ENCODE measurements around the gene CYB5R4. TPM values are rescaled to one million over a fixed set of nuclear protein-coding genes. Genes with fewer than 3 reads are reported as not detected.

Gene CYB5R4
- total and polyA plus RNA-seq, 12 donors, result 1.2 to 20.0 (median 15.5) TPM

GRCh38 chr6:83849127-83849526, 10.4 kb upstream of the CYB5R4 start:
- intact Hi-C loops (cut with DNase I), result no loop called here
- H3K9me3 ChIP-seq, result no peaks in the 10 kb centered on the region
- no peak for DNase-seq

GRCh38 chr6:83849610-83850009, 9.9 kb upstream of the CYB5R4 start:
- Histone ChIP-seq H3K4me1 (peaks cover 0 to 16% (median 14%) of the 10 kb centered on the region in 9 donors), H3K27ac (no peak overlapping the region), H3K9me3 (no peaks in the 10 kb centered on the region), H3K27me3 (peaks cover 0 to 60% (median 48%) of the 10 kb centered on the region in 7 donors), H3K36me3 (no peaks in the 10 kb centered on the region), H3K4me3 (no peak overlapping the region)
- WGBS, 2 donors, result 76 to 82% methylated on average over 3 of the region's 3 CpGs
- no peak for DNase-seq
- no peak for TF ChIP-seq CTCF (IDR thresholded peaks at IDR 0.05)
- ATAC-seq, result no peak
- intact Hi-C loops (cut with DNase I), result loop anchor here in 1 of 10 donors (10.0 kb wide), 1 partner anchor 785 kb away; the partner anchor contains the start of genes DOP1A and UBE3D

More at GRCh38 chr6:83849127-83849526, 10.4 kb upstream of the CYB5R4 start:
- Histone ChIP-seq H3K4me3 (no peak overlapping the region), H3K4me1 (peaks cover 0 to 16% (median 14%) of the 10 kb centered on the region in 9 donors), H3K27ac (no peak overlapping the region), H3K27me3 (peaks cover 0 to 55% (median 44%) of the 10 kb centered on the region in 7 donors), H3K36me3 (no peaks in the 10 kb centered on the region)
- 70 to 75% methylated on average over 2 of the region's 2 CpGs for WGBS, 2 donors
- no peak for TF ChIP-seq CTCF (IDR thresholded peaks at IDR 0.05)
- no peak for ATAC-seq

GRCh38 chr6:83852528-83853177, 6.8 kb upstream of the CYB5R4 start:
- Histone ChIP-seq H3K4me1 (peaks cover 0 to 16% (median 14%) of the 10 kb centered on the region in 9 donors), H3K4me3 (peak overlapping the region in 9 of 10 donors; percentile 22 to 53 (median 45)), H3K27ac (no peak overlapping the region), H3K36me3 (no peaks in the 10 kb centered on the region), H3K27me3 (peaks cover 0 to 71% (median 60%) of the 10 kb centered on the region in 7 donors), H3K9me3 (no peaks in the 10 kb centered on the region)
- DNase-seq, result no peak
- intact Hi-C loops (cut with DNase I), result loop anchor here in 1 of 10 donors (10.0 kb wide), 1 partner anchor 788 kb away; the partner anchor contains the start of genes DOP1A and UBE3D
- 12 to 16% methylated on average over 16 of the region's 16 CpGs for WGBS, 2 donors
- no peak for ATAC-seq
- no peak for TF ChIP-seq CTCF (IDR thresholded peaks at IDR 0.05)

GRCh38 chr6:83853178-83854000, 6.1 kb upstream of the CYB5R4 start, which contains the start of gene RIPPLY2:
Gene RIPPLY2, plus strand, starts transcription at chr6:83853360. Its CDS starts 57 bp downstream, at chr6:83853417.
- Histone ChIP-seq H3K36me3 (no peaks in the 10 kb centered on the region), H3K9me3 (no peaks in the 10 kb centered on the region), H3K4me3 (peak within 1 kb of the TSS; percentile 12 to 53 (median 44)), H3K27me3 (peaks cover 0 to 71% (median 55%) of the 10 kb centered on the region in 7 donors), H3K27ac (no peak within 1 kb of the TSS), H3K4me1 (peaks cover 0 to 16% (median 14%) of the 10 kb centered on the region in 9 donors)
- ATAC-seq (peak; percentile 65 to 86 (median 76)), DNase-seq (peak in 1 of 2 donors; percentile 18)
- TF ChIP-seq CTCF (IDR thresholded peaks at IDR 0.05), result no peak
- intact Hi-C loops (cut with DNase I), result loop anchor here in 1 of 10 donors (10.0 kb wide), 1 partner anchor 789 kb away; the partner anchor contains the start of genes DOP1A and UBE3D
- WGBS, 2 donors, result 0 to 1% methylated on average over 65 to 81 of the region's 81 CpGs

All from heart right ventricle (tissue), 16 donors.